Astrocyte of the spinal cord (primary cell): ENCODE data around the gene SUPT20HL2.

ENCODE experiments used
- DNase-seq: peaks from one replicate; pipeline ENCODE4 v3.0.0; 2011; ENCODE audit warnings: low read depth, low spot score
- H3K4me3 ChIP-seq: 2 replicates; pipeline ENCODE4 v1.5.1; 2011; ENCODE audit warnings: low read depth, mild to moderate bottlenecking, low read length, moderate library complexity
- in situ Hi-C: cut with HindIII; loops from 2 replicates; pipeline ENCODE4 v1.10.0; 2017; ENCODE audit warnings: low sequenced_read_pairs
- TF ChIP-seq, protein P1 (sequence below): IDR thresholded peaks from 2 replicates; pipeline ENCODE4 v1.5.1; 2012; ENCODE audit warnings: low read depth, mild to moderate bottlenecking, low read length, inconsistent platforms

SUPT20HL2 gene

DNA sequence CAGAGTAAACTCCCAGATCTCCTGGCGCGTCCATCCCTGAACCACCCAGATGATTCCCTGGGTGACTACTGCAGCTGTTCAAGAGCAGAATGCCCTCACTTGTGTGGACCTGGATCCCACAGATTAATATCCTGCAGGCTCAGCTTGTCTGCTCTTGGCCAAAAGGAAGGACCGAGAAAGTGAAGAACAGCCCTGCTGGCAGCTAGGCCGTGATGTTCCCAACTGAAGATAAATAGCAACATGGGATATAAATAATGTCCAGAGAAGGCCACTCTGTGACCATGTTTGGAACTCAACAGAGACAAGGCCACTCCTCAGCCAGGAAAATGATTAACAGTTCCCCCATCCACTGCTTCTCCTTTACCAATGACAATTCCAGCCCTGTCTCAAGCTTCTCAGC, 21.5 kb downstream of the SUPT20HL2 start:
- DNase-seq = no peak
- TF ChIP-seq, protein P1, sequence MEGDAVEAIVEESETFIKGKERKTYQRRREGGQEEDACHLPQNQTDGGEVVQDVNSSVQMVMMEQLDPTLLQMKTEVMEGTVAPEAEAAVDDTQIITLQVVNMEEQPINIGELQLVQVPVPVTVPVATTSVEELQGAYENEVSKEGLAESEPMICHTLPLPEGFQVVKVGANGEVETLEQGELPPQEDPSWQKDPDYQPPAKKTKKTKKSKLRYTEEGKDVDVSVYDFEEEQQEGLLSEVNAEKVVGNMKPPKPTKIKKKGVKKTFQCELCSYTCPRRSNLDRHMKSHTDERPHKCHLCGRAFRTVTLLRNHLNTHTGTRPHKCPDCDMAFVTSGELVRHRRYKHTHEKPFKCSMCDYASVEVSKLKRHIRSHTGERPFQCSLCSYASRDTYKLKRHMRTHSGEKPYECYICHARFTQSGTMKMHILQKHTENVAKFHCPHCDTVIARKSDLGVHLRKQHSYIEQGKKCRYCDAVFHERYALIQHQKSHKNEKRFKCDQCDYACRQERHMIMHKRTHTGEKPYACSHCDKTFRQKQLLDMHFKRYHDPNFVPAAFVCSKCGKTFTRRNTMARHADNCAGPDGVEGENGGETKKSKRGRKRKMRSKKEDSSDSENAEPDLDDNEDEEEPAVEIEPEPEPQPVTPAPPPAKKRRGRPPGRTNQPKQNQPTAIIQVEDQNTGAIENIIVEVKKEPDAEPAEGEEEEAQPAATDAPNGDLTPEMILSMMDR = no peak
- in situ Hi-C loops = no loop called here
- no peak overlapping the region for H3K4me3 ChIP-seq

DNA sequence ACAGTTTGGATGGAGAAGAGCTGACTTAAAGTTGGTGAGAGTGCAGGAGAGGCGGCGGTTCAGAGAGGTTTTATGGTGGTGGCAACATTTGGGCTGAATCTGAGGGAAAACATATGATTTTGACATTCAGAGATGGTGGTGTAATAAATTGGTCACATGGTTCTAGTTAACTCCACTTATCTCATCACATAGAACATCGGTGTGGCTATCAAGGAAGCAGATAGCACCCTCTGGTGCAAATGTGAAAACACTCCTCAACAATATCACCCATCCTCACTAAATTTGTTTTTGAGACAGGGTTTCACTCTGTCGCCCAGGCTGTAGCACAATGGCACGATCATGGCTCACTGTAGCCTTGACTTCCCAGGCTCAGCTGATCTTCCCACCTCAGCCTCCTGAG, 28.8 kb downstream of the SUPT20HL2 start:
- DNase-seq = no peak
- H3K4me3 ChIP-seq = no peak overlapping the region
- in situ Hi-C loops = no loop called here
- TF ChIP-seq, protein P1 = no peak

DNA sequence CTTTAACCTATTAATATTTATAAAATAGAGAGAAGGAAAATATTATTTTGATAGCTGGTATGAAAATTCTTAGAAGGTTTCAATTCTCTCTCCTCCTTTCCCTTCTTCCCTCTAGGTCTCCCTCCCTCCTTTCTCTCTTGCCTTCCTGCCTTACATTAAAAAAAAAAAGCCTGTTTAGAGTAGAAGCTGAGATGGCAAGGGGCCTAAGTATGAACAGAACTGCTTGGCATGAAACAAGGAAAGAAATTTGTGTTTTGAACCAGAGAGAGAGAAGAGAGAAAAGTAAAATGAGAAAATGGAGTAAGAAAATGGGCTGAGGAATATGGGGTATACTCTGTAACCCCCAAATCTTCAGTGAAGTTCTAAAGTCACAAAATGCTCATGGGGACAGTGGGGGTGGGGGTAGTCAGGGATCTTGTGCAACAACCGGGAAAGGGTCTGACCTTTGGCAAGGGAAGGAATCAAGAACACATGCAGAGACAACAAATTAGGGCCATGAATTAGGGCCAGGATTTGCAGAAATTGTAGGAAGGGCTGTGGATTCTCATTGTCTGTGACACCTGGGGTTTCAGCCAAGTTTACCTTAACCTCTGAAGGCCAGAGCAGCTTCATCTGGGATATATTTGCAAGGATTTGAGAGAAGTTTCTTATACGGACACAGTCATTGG, 30.6 kb downstream of the SUPT20HL2 start:
- H3K4me3 ChIP-seq = no peak overlapping the region
- no peak for DNase-seq
- TF ChIP-seq, protein P1 = no peak
- in situ Hi-C loops = no loop called here

DNA sequence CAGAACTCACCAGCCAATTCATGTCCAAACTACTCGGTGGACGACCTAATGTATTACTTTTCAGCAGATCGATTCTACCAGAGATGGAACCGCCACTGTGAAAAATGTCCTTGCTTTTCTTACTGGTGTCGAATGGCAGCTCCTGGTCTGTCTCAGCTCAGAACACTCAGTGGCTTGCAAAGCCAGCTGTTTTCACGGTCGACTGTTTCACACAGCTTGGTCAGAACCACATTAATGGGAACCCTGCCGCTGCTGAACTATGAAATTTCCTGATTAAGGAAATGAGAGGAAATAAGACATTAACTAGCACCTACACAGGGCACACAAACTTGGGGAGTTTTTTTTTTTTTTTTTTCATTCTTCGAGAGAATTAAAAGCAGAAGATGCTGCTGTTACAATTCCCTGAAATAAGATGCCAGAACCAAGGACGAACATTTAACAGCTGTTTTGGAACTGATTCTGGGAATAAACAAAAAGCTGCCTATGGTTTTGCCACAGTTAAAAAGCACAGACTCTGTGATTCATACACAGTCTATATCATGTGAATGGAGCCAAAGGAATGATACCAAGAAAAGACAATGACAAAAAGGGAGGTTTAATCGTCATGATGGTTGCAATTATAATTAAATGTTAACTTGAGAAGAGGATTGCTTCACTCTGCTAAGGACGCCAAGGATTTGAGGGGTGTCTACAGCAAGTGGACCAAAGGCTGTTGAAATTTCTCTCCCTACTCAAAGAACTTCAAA, 31.3 kb downstream of the SUPT20HL2 start:
- DNase-seq = peak; percentile 31
- TF ChIP-seq, protein P1 = no peak
- no peak overlapping the region for H3K4me3 ChIP-seq
- in situ Hi-C loops = no loop called here

DNA sequence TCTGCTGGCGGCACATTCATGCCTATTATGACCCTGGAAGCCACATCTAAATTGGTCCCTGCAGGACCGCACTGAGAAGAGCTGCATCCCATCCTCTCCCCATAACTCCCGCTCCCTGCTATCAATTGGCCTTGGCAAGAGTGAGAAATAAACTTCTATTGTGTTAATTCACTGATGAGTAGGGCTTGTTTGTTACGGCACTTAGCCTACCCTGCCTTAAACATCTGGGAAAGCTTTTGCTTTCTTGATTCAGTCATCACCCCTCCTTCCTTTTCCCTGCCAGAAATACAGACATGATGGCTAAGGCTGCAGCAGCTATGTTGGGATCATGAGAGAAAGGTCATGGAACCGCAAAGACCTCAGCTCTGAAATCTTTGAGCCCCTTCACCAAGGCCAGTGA, 36.5 kb downstream of the SUPT20HL2 start:
- H3K4me3 ChIP-seq = no peak overlapping the region
- DNase-seq = no peak
- TF ChIP-seq, protein P1 = no peak
- in situ Hi-C loops = no loop called here

DNA sequence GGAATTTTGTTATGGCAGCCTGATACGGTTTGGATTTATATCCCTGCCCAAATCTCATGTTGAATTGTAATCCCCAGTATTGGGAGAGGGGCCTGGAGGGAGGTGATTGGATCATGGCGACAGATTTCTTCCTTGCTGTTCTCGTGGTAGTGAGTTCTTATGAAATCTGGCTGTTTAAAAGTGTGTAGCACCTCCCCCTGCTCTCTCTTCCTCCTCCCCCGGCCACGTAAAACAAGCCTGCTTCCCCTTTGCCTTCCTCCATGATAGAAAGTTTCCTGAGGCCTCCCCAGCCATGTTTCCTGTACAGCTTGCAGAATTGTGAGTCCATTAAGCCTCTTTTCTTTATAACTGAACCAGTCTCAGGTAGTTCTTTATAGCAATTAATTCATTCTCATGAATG, 37.9 kb downstream of the SUPT20HL2 start:
- no peak for DNase-seq
- TF ChIP-seq, protein P1 = no peak
- in situ Hi-C loops = no loop called here
- H3K4me3 ChIP-seq = no peak overlapping the region
